Mesenchymal stem cell (in vitro differentiated cells and primary cell): ENCODE measurements around the gene STX5.
A peak's percentile ranks its signal among the peaks of the same experiment; 100 is the strongest.

Source experiments
- DNase-seq: peaks from one replicate; pipeline ENCODE4 v3.0.0-alpha.2; 2013
- H2AFZ ChIP-seq: one replicate; pipeline ENCODE4 v1.6.1; 2013; ENCODE audit warnings: low read depth, mild to moderate bottlenecking, control low read depth, inconsistent platforms, low read length, moderate library complexity
- H2AK5ac ChIP-seq: 2 replicates; pipeline ENCODE4 v1.6.1; 2013; ENCODE audit warnings: low read length, moderate library complexity, mild to moderate bottlenecking, inconsistent platforms; ENCODE audit not compliant: severe bottlenecking
- H2BK120ac ChIP-seq: one replicate; pipeline ENCODE4 v1.6.1; 2013; ENCODE audit warnings: low read depth, mild to moderate bottlenecking, inconsistent platforms, low read length, moderate library complexity
- H2BK12ac ChIP-seq, 2 experiments: one replicate each; pipeline ENCODE4 v1.6.1; 2013; ENCODE audit warnings: inconsistent platforms in 2 of 2, low read length in 2 of 2, mild to moderate bottlenecking in 2 of 2, moderate library complexity in 2 of 2, control low read depth in 1 of 2
- H2BK15ac ChIP-seq: one replicate; pipeline ENCODE4 v1.6.1; 2013; ENCODE audit warnings: mild to moderate bottlenecking, low read depth, inconsistent platforms; ENCODE audit not compliant: poor library complexity, severe bottlenecking
- H2BK5ac ChIP-seq: 2 replicates; pipeline ENCODE4 v1.6.1; 2013; ENCODE audit warnings: low read depth, mild to moderate bottlenecking, low read length, control low read depth, inconsistent platforms; ENCODE audit not compliant: poor library complexity, severe bottlenecking
- H3K14ac ChIP-seq, 2 experiments: one replicate each; pipeline ENCODE4 v1.6.1; 2013; ENCODE audit warnings: inconsistent platforms in 2 of 2, low read length in 2 of 2, control low read depth in 1 of 2, mild to moderate bottlenecking in 1 of 2, moderate library complexity in 1 of 2
- H3K18ac ChIP-seq, 2 experiments: one replicate each; pipeline ENCODE4 v1.6.1; 2013; ENCODE audit warnings: inconsistent platforms in 2 of 2, low read length in 2 of 2, control low read depth in 1 of 2, low read depth in 1 of 2, mild to moderate bottlenecking in 1 of 2
- H3K23ac ChIP-seq, 2 experiments: one replicate each; pipeline ENCODE4 v1.6.1; 2013; ENCODE audit warnings: inconsistent platforms in 2 of 2, low read length in 2 of 2, mild to moderate bottlenecking in 2 of 2, moderate library complexity in 2 of 2, control low read depth in 1 of 2
- H3K27ac ChIP-seq: 2 replicates; pipeline ENCODE4 v1.5.1; 2013; ENCODE audit warnings: mild to moderate bottlenecking, moderate library complexity, low read length, control low read depth, inconsistent platforms; ENCODE audit not compliant: poor library complexity, severe bottlenecking
- H3K27me3 ChIP-seq, 2 experiments: 2 replicates each; pipeline versions ENCODE4 v1.6.1 to v1.7.0; 2013; ENCODE audit warnings: low read length in 2 of 2, mild to moderate bottlenecking in 2 of 2, moderate library complexity in 2 of 2, control low read depth in 1 of 2, inconsistent platforms in 1 of 2; ENCODE audit not compliant: control insufficient read depth in 1 of 2, insufficient read depth in 1 of 2
- H3K36me3 ChIP-seq, 2 experiments: 2 replicates each; pipeline versions ENCODE4 v1.6.1 to v1.7.0; 2013; ENCODE audit warnings: low read length in 2 of 2, control low read depth in 1 of 2, inconsistent platforms in 1 of 2, low read depth in 1 of 2, mild to moderate bottlenecking in 1 of 2; ENCODE audit not compliant: insufficient read depth in 2 of 2, control insufficient read depth in 1 of 2
- H3K4ac ChIP-seq, 2 experiments: one replicate each; pipeline ENCODE4 v1.6.1; 2013; ENCODE audit warnings: inconsistent platforms in 2 of 2, low read length in 2 of 2, mild to moderate bottlenecking in 2 of 2, moderate library complexity in 2 of 2, control low read depth in 1 of 2, low read depth in 1 of 2
- H3K4me1 ChIP-seq: 2 replicates; pipeline ENCODE4 v1.6.1; 2013; ENCODE audit warnings: low read depth, low read length, control low read depth; ENCODE audit not compliant: control insufficient read depth, insufficient read depth
- H3K4me2 ChIP-seq: 2 replicates; pipeline ENCODE4 v1.6.1; 2013; ENCODE audit warnings: low read length, mild to moderate bottlenecking, inconsistent platforms; ENCODE audit not compliant: poor library complexity, severe bottlenecking
- H3K4me3 ChIP-seq, 2 experiments: 2 replicates each; pipeline versions ENCODE4 v1.5.1 to v1.7.0; 2013; ENCODE audit warnings: low read length in 2 of 2, mild to moderate bottlenecking in 2 of 2, control low read depth in 1 of 2, low read depth in 1 of 2; ENCODE audit not compliant: insufficient read depth in 1 of 2
- H3K79me1 ChIP-seq: replicated peaks from 2 replicates; pipeline ENCODE4 v1.6.1; 2013; ENCODE audit warnings: mild to moderate bottlenecking, control low read depth, low read length, inconsistent platforms; ENCODE audit not compliant: poor library complexity, severe bottlenecking
- H3K9ac ChIP-seq: 2 replicates; pipeline ENCODE4 v1.7.0; 2013; ENCODE audit warnings: mild to moderate bottlenecking, low read length, moderate library complexity
- H3K9me3 ChIP-seq: 2 replicates; pipeline ENCODE4 v1.7.0; 2013; ENCODE audit warnings: mild to moderate bottlenecking, low read length; ENCODE audit not compliant: control insufficient read depth
- H4K8ac ChIP-seq: one replicate; pipeline ENCODE4 v1.6.1; 2013; ENCODE audit warnings: inconsistent platforms, mild to moderate bottlenecking, low read length, moderate library complexity
- H4K91ac ChIP-seq: one replicate; pipeline ENCODE4 v1.6.1; 2013; ENCODE audit warnings: mild to moderate bottlenecking, low read length, inconsistent platforms
- WGBS: methylation state at CpG from one replicate; pipeline ENCODE4 v1.1.7; 2013; ENCODE audit warnings: mixed read lengths; 5-methylcytosine and 5-hydroxymethylcytosine counted together

STX5 gene

DNA sequence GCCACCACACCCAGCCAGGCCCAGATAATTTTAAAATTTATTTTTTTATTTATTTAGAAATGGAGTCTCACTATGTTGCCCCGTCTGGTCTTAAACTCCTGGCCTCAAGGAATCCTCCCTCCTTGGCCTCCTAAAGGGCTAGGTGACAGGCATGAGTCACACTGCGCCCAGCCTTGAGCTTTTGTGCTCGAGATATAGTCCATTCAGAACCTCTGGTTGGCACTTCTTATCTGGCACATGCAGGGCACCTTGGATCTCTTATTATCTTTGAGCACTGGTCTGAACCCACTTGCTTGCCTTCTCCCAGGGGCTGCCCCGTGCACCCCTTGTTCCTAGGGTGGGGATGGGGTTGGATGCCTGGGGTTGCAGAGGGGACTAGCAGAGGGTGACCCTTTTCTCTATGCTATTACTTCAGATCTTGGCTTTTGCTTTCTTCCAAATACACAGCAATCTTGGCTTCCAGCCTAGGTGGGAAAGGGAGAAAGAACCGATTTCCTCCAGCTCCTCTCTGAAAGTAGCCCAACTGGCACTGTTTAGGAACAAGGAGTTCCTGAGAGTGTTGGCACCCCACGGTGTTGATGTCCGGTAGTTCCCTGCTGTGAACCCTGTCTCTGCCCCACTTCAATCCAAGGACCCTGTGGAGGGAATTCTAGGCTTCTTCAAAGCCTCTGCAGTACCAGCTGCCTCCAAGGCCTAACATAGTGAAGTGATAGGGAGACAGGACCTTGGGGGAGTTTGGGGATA, 47.6 kb upstream of the STX5 start:
- H3K9ac ChIP-seq, result peak overlapping the region; percentile 100
- H3K18ac ChIP-seq, result peak overlapping the region; percentile 54 to 73
- H3K9me3 ChIP-seq, result no peaks in the 10 kb centered on the region
- peak overlapping the region; percentile 39 for H2BK120ac ChIP-seq
- peak overlapping the region; percentile 47 to 70 for H2BK12ac ChIP-seq
- no peak overlapping the region for H3K23ac ChIP-seq
- WGBS, result 84% methylated on average over 6 of the region's 7 CpGs
- H3K27me3 ChIP-seq, result no peaks in the 10 kb centered on the region
- peak overlapping the region in 1 of 2 experiments; percentile 99 for H3K4me3 ChIP-seq
- H3K36me3 ChIP-seq, result peaks cover 13 to 26% of the 10 kb centered on the region in 2 experiments
- H3K79me1 ChIP-seq, result peaks cover 7% of the 10 kb centered on the region
- peak; percentile 12 for DNase-seq
- H3K27ac ChIP-seq, result peak overlapping the region; percentile 74
- H4K91ac ChIP-seq, result no peak overlapping the region
- H2AK5ac ChIP-seq, result peak overlapping the region; percentile 83
- peak overlapping the region; percentile 22 for H4K8ac ChIP-seq
- no peak overlapping the region for H2AFZ ChIP-seq
- peak overlapping the region in 1 of 2 experiments; percentile 29 for H3K4ac ChIP-seq
- no peak overlapping the region for H3K14ac ChIP-seq
- peaks cover 14% of the 10 kb centered on the region for H3K4me1 ChIP-seq
- no peak overlapping the region for H2BK5ac ChIP-seq
- H2BK15ac ChIP-seq, result peak overlapping the region; percentile 19
- peak overlapping the region; percentile 2 for H3K4me2 ChIP-seq

DNA sequence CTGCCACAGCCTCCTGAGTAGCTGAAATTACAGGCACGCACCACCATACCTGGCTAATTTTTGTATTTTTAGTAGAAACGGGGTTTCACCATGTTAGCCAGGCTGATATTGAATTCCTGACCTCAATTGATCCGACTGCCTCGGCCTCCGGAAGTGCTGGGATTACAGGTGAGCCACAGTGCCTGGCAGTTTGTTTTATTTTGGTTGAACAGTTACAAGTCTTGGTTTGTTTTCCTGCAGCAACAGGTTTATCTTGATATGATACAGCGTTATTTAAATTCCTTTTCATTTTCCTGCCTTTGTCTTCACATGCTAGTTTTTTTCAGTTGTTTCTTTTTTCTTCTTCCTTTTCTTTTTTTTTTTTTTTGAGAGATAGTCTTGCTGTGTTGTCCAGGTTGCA, 44.9 kb upstream of the STX5 start:
- Histone ChIP-seq H3K4me1 (peaks cover 10% of the 10 kb centered on the region), H3K79me1 (peaks cover 7% of the 10 kb centered on the region), H3K27ac (no peak overlapping the region), H2BK15ac (no peak overlapping the region), H2AFZ (no peak overlapping the region), H3K27me3 (no peaks in the 10 kb centered on the region), H2BK120ac (no peak overlapping the region), H3K9me3 (no peaks in the 10 kb centered on the region), H3K18ac (no peak overlapping the region), H2BK5ac (no peak overlapping the region), H3K36me3 (no peaks in the 10 kb centered on the region), H3K4ac (no peak overlapping the region), H3K14ac (no peak overlapping the region), H2AK5ac (no peak overlapping the region), H3K9ac (no peak overlapping the region), H4K91ac (no peak overlapping the region), H3K4me2 (no peak overlapping the region), H2BK12ac (no peak overlapping the region), H3K4me3 (no peak overlapping the region), H3K23ac (no peak overlapping the region), H4K8ac (no peak overlapping the region)
- DNase-seq, result no peak
- WGBS, result 98% methylated on average over 5 of the region's 6 CpGs

DNA sequence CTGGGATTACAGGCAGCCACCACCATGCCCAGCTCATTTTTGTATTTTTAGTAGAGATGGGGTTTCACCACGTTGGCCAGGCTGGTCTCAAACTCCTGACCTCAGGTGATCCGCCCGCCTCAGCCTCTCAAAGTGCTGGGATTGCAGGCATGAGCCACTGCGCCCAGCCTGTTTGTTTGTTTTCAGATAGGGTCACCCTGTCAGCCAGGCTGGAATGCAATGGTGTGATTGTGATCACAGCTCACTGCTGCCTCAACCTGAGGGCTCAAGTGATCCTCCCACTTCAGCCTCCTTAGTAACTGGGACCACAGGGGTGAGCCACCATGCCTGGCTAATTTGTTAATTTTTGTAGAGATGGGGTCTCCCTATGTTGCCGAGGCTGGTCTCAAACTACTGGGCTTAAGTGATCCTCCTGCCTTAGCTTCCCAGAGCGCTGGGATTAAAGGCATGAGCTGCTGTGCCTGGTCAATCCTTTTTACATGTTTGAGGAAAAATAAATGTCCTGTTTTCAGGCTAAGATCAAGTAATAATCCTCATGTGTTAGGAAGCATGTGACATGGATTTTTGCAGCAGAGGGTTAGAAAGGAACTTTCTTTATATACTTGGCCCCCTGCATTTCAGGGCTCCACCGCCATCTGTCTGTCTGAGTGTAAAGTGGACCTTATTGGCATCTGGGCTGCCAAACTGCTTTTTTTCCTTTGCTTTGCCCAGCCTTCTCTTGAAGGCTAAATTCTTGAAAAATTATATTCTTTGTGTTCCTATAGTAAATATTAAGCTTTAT, 44.0 kb upstream of the STX5 start:
- H3K23ac ChIP-seq, result no peak overlapping the region
- no peaks in the 10 kb centered on the region for H3K9me3 ChIP-seq
- H3K27me3 ChIP-seq, result no peaks in the 10 kb centered on the region
- H3K4me2 ChIP-seq, result no peak overlapping the region
- no peak overlapping the region for H2AFZ ChIP-seq
- no peak overlapping the region for H2BK5ac ChIP-seq
- DNase-seq, result no peak
- no peak overlapping the region for H3K4me3 ChIP-seq
- H4K91ac ChIP-seq, result no peak overlapping the region
- no peak overlapping the region for H2BK15ac ChIP-seq
- no peak overlapping the region for H3K14ac ChIP-seq
- H3K27ac ChIP-seq, result no peak overlapping the region
- 88% methylated on average over 6 of the region's 7 CpGs for WGBS
- H4K8ac ChIP-seq, result no peak overlapping the region
- H3K18ac ChIP-seq, result no peak overlapping the region
- no peaks in the 10 kb centered on the region for H3K36me3 ChIP-seq
- no peak overlapping the region for H2BK12ac ChIP-seq
- H3K9ac ChIP-seq, result no peak overlapping the region
- no peak overlapping the region for H2BK120ac ChIP-seq
- no peak overlapping the region for H3K4ac ChIP-seq
- peaks cover 10% of the 10 kb centered on the region for H3K4me1 ChIP-seq
- H3K79me1 ChIP-seq, result peaks cover 7% of the 10 kb centered on the region
- H2AK5ac ChIP-seq, result no peak overlapping the region

DNA sequence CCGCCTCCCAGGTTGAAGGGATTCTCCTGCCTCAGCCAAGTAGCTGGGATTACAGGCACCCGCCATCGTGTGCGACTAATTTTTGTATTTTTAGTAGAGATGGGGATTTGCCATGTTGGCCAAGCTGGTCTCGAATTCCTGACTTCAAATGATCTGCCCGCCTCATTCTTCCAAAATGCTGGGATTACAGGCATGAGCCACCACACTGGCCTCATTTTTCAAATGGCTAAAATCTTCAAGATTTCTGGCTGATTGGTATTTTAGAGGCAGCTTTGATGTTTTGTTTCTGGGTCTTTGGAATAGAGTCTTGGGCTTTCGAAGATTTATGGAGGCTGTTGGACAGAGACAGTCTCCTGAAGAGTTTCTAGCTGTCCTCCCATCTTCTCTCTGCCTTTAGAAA, 43.0 kb upstream of the STX5 start:
- H3K4me3 ChIP-seq, result no peak overlapping the region
- WGBS, result 100% methylated on average over 6 of the region's 7 CpGs
- no peak overlapping the region for H2AK5ac ChIP-seq
- H2BK120ac ChIP-seq, result no peak overlapping the region
- H3K23ac ChIP-seq, result no peak overlapping the region
- no peak overlapping the region for H3K18ac ChIP-seq
- no peaks in the 10 kb centered on the region for H3K36me3 ChIP-seq
- no peak for DNase-seq
- no peak overlapping the region for H3K4me2 ChIP-seq
- no peaks in the 10 kb centered on the region for H3K9me3 ChIP-seq
- no peak overlapping the region for H3K14ac ChIP-seq
- H4K8ac ChIP-seq, result no peak overlapping the region
- H3K27me3 ChIP-seq, result no peaks in the 10 kb centered on the region
- H2BK5ac ChIP-seq, result no peak overlapping the region
- no peak overlapping the region for H2BK12ac ChIP-seq
- no peak overlapping the region for H2AFZ ChIP-seq
- no peak overlapping the region for H4K91ac ChIP-seq
- H3K79me1 ChIP-seq, result peaks cover 7% of the 10 kb centered on the region
- H3K4me1 ChIP-seq, result peaks cover 8% of the 10 kb centered on the region
- H3K9ac ChIP-seq, result no peak overlapping the region
- H3K4ac ChIP-seq, result no peak overlapping the region
- no peak overlapping the region for H2BK15ac ChIP-seq
- no peak overlapping the region for H3K27ac ChIP-seq
